HEK293 (cell line): ENCODE data around the gene DUT.

Experiments used
- CTCF ChIA-PET: fragments of 350-600 bp; formaldehyde crosslinking; extraction: SDS; loops from one replicate; lab custom pipeline; 2021; ENCODE audit warnings: antibody characterized with exemption; lab: Yijun Ruan, JAX
- POLR2A ChIA-PET: fragments of 300-600 bp; formaldehyde crosslinking; extraction: SDS; loops from one replicate; lab custom pipeline; 2020; ENCODE audit warnings: antibody characterized with exemption, inconsistent platforms; lab: Yijun Ruan, JAX
- H3K27ac ChIP-seq: fragments of 200-500 bp; sonication (Bioruptor generic); 2 replicates; pipeline ENCODE4 v1.5.1; 2014; ENCODE audit warnings: low read depth, low read length, control low read depth, inconsistent platforms; ENCODE audit errors: extremely low read depth
- H3K36me3 ChIP-seq, 2 experiments: fragments of 200-500 bp in 1 of 2; sonication (Bioruptor generic) in 1 of 2; 1 replicate in 1 of 2; 2 replicates in 1 of 2; pipeline ENCODE4 v1.5.1; 2014 to 2017; ENCODE audit warnings: inconsistent platforms in 2 of 2, low read length in 2 of 2; ENCODE audit not compliant: control insufficient read depth in 2 of 2, insufficient read depth in 1 of 2
- H3K4me1 ChIP-seq: fragments of 200-500 bp; sonication (Bioruptor generic); 2 replicates; pipeline ENCODE4 v1.5.1; 2014; ENCODE audit warnings: mild to moderate bottlenecking, low read length, inconsistent platforms; ENCODE audit not compliant: control insufficient read depth, insufficient read depth
- H3K4me3 ChIP-seq: 2 replicates; pipeline ENCODE4 v1.5.1; 2011; ENCODE audit warnings: low read depth, mild to moderate bottlenecking, control low read depth, low read length, moderate library complexity
- H3K9me3 ChIP-seq: fragments of 200-500 bp; sonication (Bioruptor generic); 2 replicates; pipeline ENCODE4 v1.5.1; 2014; ENCODE audit warnings: low read depth, low read length, inconsistent platforms; ENCODE audit not compliant: control insufficient read depth, insufficient read depth
- BCL11A ChIP-seq: fragments of 450-650 bp; formaldehyde crosslinking; IDR thresholded peaks from 2 replicates; pipeline ENCODE4 v1.5.1; 2016; ENCODE audit warnings: low read depth, missing biosample characterization, missing genetic modification characterization
- IKZF3 ChIP-seq: fragments of 450-650 bp; IDR thresholded peaks from 2 replicates; pipeline ENCODE4 v1.5.0; 2018; ENCODE audit warnings: missing biosample characterization, mild to moderate bottlenecking, missing genetic modification characterization, moderate library complexity
- SP7 ChIP-seq: fragments of 450-650 bp; formaldehyde crosslinking; IDR thresholded peaks from 2 replicates; pipeline ENCODE4 v1.5.1; 2016; ENCODE audit warnings: missing biosample characterization, missing genetic modification characterization
- TCF7L2 ChIP-seq: IDR thresholded peaks from 2 replicates; pipeline ENCODE4 v1.6.1; 2011; ENCODE audit warnings: low read depth, mild to moderate bottlenecking, inconsistent platforms, low read length, moderate library complexity, borderline replicate concordance
- ZNF155 ChIP-seq: fragments of 450-650 bp; formaldehyde crosslinking; IDR thresholded peaks from 2 replicates; pipeline ENCODE4 v1.5.1; 2016; ENCODE audit warnings: missing biosample characterization, missing genetic modification characterization
- ZNF174 ChIP-seq: fragments of 450-650 bp; formaldehyde crosslinking; IDR thresholded peaks from 2 replicates; pipeline ENCODE4 v1.5.0; 2017; ENCODE audit warnings: missing biosample characterization, mild to moderate bottlenecking, missing genetic modification characterization
- ZNF24 ChIP-seq: fragments of 450-650 bp; formaldehyde crosslinking; IDR thresholded peaks from 2 replicates; pipeline ENCODE4 v1.5.1; 2016; ENCODE audit warnings: missing biosample characterization, missing genetic modification characterization
- ZNF48 ChIP-seq: fragments of 450-650 bp; formaldehyde crosslinking; IDR thresholded peaks from 2 replicates; pipeline ENCODE4 v1.5.1; 2016; ENCODE audit warnings: missing biosample characterization, missing genetic modification characterization
- ZNF514 ChIP-seq: fragments of 450-650 bp; formaldehyde crosslinking; IDR thresholded peaks from 2 replicates; pipeline ENCODE4 v1.5.1; 2016; ENCODE audit warnings: missing biosample characterization, missing genetic modification characterization
- ZNF548 ChIP-seq: fragments of 450-650 bp; formaldehyde crosslinking; IDR thresholded peaks from 2 replicates; pipeline ENCODE4 v1.5.1; 2016; ENCODE audit warnings: missing biosample characterization, missing genetic modification characterization
- ZNF555 ChIP-seq: fragments of 450-650 bp; formaldehyde crosslinking; conservative IDR thresholded peaks from 2 replicates; pipeline ENCODE4 v1.5.1; 2017; ENCODE audit warnings: missing biosample characterization, mild to moderate bottlenecking, missing genetic modification characterization, inconsistent platforms
- ZNF629 ChIP-seq: fragments of 450-650 bp; formaldehyde crosslinking; IDR thresholded peaks from 2 replicates; pipeline ENCODE4 v1.5.1; 2017; ENCODE audit warnings: missing biosample characterization, missing genetic modification characterization
- ZNF664 ChIP-seq: fragments of 450-650 bp; formaldehyde crosslinking; IDR thresholded peaks from 2 replicates; pipeline ENCODE4 v1.5.1; 2016; ENCODE audit warnings: missing biosample characterization, missing genetic modification characterization
- TF ChIP-seq, protein P1 (sequence below): sonication (generic); formaldehyde crosslinking; IDR thresholded peaks from 2 replicates; pipeline ENCODE4 v1.8.1; 2022; ENCODE audit warnings: mild to moderate bottlenecking, moderate library complexity, missing genetic modification reagents
- TF ChIP-seq, protein P2 (sequence below): fragments of 450-650 bp; formaldehyde crosslinking; IDR thresholded peaks from 2 replicates; pipeline ENCODE4 v1.5.1; 2016; ENCODE audit warnings: missing biosample characterization, missing genetic modification characterization
- TF ChIP-seq, protein P3 (sequence below): fragments of 450-650 bp; formaldehyde crosslinking; IDR thresholded peaks from 2 replicates; pipeline ENCODE4 v1.5.1; 2016; ENCODE audit warnings: missing biosample characterization, missing genetic modification characterization
- TF ChIP-seq, protein P4 (sequence below): fragments of 450-650 bp; formaldehyde crosslinking; IDR thresholded peaks from 2 replicates; pipeline ENCODE4 v1.5.1; 2017; ENCODE audit warnings: missing biosample characterization, missing genetic modification characterization
- TF ChIP-seq, protein P5 (sequence below): fragments of 450-650 bp; formaldehyde crosslinking; IDR thresholded peaks from 2 replicates; pipeline ENCODE4 v1.5.1; 2016; ENCODE audit warnings: missing biosample characterization, missing genetic modification characterization
- TF ChIP-seq, protein P6 (sequence below): fragments of 450-650 bp; formaldehyde crosslinking; optimal IDR thresholded peaks from 2 replicates; pipeline ENCODE3; 2016; ENCODE audit warnings: missing biosample characterization, mild to moderate bottlenecking, missing genetic modification characterization

DUT gene

DNA sequence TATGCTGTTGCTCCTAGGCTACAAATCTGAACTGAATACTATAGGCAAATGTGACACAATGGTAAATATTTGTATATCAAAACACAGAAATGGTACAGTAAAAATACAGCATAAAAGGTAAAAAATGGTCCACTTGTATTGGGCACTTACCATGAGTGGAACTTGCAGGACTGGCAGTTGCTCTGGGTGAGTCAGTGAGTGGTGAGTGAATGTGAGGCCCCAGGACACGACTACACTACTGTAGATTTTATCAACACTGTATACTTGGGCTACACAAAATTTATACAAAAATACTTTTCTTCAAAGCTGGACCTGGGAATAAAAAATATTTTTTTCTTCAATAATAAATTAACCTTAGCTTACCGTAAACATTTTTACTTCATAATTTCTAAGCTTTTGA, 41.6 kb upstream of the DUT start:
- Histone ChIP-seq H3K27ac (no peak overlapping the region), H3K4me1 (no peaks in the 10 kb centered on the region), H3K9me3 (no peaks in the 10 kb centered on the region), H3K36me3 (no peaks in the 10 kb centered on the region), H3K4me3 (no peak overlapping the region)
- TF ChIP-seq ZNF514 (tag by site-specific recombination) (no peak), ZNF629 (tag by site-specific recombination) (no peak)
- ChIA-PET POLR2A (no interaction called here), CTCF (no interaction called here)

DNA sequence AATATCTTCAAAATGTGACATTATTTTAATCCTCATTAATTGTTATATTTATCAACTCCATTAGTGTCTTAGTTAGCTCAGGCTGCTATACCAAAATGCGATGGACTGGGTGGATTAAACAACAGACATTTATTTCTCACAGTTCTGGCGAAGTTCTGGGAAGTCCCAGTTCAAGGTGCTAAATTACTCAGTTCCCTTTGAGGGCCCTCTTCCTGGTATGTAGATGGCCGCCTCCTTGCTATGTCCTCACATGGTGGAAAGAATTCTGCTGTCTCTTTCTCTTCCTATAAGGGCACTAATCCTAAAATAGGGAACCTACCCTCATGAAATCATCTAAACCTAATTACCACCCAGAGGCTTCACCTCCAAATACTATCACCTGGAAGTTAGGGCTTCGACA, 38.8 kb upstream of the DUT start:
- no peak overlapping the region for H3K27ac ChIP-seq
- TF ChIP-seq ZNF514 (tag by site-specific recombination) (no peak), BCL11A (no peak), ZNF174 (no peak), ZNF24 (tag by site-specific recombination) (no peak), TCF7L2 (no peak), ZNF664 (tag by site-specific recombination) (no peak), ZNF548 (tag by site-specific recombination) (no peak), IKZF3 (tag by site-specific recombination) (no peak), ZNF155 (tag by site-specific recombination) (no peak), ZNF555 (tag by site-specific recombination) (no peak), ZNF48 (tag by site-specific recombination) (no peak), SP7 (no peak)
- TF ChIP-seq, protein P1, sequence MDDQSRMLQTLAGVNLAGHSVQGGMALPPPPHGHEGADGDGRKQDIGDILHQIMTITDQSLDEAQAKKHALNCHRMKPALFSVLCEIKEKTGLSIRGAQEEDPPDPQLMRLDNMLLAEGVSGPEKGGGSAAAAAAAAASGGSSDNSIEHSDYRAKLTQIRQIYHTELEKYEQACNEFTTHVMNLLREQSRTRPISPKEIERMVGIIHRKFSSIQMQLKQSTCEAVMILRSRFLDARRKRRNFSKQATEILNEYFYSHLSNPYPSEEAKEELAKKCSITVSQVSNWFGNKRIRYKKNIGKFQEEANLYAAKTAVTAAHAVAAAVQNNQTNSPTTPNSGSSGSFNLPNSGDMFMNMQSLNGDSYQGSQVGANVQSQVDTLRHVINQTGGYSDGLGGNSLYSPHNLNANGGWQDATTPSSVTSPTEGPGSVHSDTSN (CRISPR knock-in tag): no peak
- TF ChIP-seq, protein P2, sequence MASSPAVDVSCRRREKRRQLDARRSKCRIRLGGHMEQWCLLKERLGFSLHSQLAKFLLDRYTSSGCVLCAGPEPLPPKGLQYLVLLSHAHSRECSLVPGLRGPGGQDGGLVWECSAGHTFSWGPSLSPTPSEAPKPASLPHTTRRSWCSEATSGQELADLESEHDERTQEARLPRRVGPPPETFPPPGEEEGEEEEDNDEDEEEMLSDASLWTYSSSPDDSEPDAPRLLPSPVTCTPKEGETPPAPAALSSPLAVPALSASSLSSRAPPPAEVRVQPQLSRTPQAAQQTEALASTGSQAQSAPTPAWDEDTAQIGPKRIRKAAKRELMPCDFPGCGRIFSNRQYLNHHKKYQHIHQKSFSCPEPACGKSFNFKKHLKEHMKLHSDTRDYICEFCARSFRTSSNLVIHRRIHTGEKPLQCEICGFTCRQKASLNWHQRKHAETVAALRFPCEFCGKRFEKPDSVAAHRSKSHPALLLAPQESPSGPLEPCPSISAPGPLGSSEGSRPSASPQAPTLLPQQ (tag by site-specific recombination): no peak
- TF ChIP-seq, protein P3, sequence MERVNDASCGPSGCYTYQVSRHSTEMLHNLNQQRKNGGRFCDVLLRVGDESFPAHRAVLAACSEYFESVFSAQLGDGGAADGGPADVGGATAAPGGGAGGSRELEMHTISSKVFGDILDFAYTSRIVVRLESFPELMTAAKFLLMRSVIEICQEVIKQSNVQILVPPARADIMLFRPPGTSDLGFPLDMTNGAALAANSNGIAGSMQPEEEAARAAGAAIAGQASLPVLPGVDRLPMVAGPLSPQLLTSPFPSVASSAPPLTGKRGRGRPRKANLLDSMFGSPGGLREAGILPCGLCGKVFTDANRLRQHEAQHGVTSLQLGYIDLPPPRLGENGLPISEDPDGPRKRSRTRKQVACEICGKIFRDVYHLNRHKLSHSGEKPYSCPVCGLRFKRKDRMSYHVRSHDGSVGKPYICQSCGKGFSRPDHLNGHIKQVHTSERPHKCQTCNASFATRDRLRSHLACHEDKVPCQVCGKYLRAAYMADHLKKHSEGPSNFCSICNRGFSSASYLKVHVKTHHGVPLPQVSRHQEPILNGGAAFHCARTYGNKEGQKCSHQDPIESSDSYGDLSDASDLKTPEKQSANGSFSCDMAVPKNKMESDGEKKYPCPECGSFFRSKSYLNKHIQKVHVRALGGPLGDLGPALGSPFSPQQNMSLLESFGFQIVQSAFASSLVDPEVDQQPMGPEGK (tag by site-specific recombination): no peak
- TF ChIP-seq, protein P4, sequence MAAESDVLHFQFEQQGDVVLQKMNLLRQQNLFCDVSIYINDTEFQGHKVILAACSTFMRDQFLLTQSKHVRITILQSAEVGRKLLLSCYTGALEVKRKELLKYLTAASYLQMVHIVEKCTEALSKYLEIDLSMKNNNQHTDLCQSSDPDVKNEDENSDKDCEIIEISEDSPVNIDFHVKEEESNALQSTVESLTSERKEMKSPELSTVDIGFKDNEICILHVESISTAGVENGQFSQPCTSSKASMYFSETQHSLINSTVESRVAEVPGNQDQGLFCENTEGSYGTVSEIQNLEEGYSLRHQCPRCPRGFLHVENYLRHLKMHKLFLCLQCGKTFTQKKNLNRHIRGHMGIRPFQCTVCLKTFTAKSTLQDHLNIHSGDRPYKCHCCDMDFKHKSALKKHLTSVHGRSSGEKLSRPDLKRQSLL (tag by site-specific recombination): no peak
- TF ChIP-seq, protein P5, sequence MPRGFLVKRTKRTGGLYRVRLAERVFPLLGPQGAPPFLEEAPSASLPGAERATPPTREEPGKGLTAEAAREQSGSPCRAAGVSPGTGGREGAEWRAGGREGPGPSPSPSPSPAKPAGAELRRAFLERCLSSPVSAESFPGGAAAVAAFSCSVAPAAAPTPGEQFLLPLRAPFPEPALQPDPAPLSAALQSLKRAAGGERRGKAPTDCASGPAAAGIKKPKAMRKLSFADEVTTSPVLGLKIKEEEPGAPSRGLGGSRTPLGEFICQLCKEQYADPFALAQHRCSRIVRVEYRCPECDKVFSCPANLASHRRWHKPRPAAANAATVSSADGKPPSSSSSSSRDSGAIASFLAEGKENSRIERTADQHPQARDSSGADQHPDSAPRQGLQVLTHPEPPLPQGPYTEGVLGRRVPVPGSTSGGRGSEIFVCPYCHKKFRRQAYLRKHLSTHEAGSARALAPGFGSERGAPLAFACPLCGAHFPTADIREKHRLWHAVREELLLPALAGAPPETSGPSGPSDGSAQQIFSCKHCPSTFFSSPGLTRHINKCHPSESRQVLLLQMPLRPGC (tag by site-specific recombination): no peak
- TF ChIP-seq, protein P6, sequence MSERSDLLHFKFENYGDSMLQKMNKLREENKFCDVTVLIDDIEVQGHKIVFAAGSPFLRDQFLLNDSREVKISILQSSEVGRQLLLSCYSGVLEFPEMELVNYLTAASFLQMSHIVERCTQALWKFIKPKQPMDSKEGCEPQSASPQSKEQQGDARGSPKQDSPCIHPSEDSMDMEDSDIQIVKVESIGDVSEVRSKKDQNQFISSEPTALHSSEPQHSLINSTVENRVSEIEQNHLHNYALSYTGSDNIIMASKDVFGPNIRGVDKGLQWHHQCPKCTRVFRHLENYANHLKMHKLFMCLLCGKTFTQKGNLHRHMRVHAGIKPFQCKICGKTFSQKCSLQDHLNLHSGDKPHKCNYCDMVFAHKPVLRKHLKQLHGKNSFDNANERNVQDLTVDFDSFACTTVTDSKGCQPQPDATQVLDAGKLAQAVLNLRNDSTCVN (tag by site-specific recombination): no peak
- H3K36me3 ChIP-seq: no peaks in the 10 kb centered on the region
- ChIA-PET CTCF (interaction anchor here (0.5 to 0.6 kb wide), 2 partner anchors 24 to 576 kb away, joined by 3 to 4 read pairs; no protein-coding TSS in a partner anchor), POLR2A (no interaction called here)
- H3K4me3 ChIP-seq: no peak overlapping the region
- H3K9me3 ChIP-seq: no peaks in the 10 kb centered on the region
- no peaks in the 10 kb centered on the region for H3K4me1 ChIP-seq
